ENCODE results near the gene BAHCC1. TPM values are rescaled to one million over a fixed set of nuclear protein-coding genes. Genes with fewer than 3 reads are reported as not detected.

Gene BAHCC1
- total RNA-seq, 1 experiment from 2014 or later = 3.1 TPM

GRCh38 chr17:81461607-81462500, 66.6 kb downstream of the BAHCC1 start:
- no peak overlapping the region for H3K18ac ChIP-seq (ENCODE audit: insufficient read length, low read depth, low read length)
- no peaks in the 10 kb centered on the region for H3K36me3 Mint-ChIP-seq (ENCODE audit: insufficient read depth in 1 of 3, low read depth in 3 of 3)
- TF ChIP-seq CTCF (conservative IDR thresholded peaks at IDR 0.05) = no peak
- no peak overlapping the region for H3K56ac ChIP-seq (ENCODE audit: insufficient read length, low read depth, low read length)
- H3K79me2 ChIP-seq (ENCODE audit: insufficient read depth, low read length) = no peaks in the 10 kb centered on the region
- H3K79me1 ChIP-seq (ENCODE audit: insufficient read depth, low read depth, low read length, poor library complexity, severe bottlenecking) = no peaks in the 10 kb centered on the region
- H3K4me3 Mint-ChIP-seq = no peak overlapping the region; a peak in 1 of 5 replicates
- H3K4me1 Mint-ChIP-seq = peaks cover 3 to 10% of the 10 kb centered on the region in 2 experiments
- H3K4ac ChIP-seq (ENCODE audit: low read depth, low read length) = no peak overlapping the region
- H2BK15ac ChIP-seq (ENCODE audit: low read depth, low read length) = no peak overlapping the region
- no peak overlapping the region for H3K4me2 ChIP-seq (ENCODE audit: insufficient read depth, insufficient read length, low read length)
- no peaks in the 10 kb centered on the region for H3K4me1 ChIP-seq (ENCODE audit: insufficient read depth, low read length)
- no peak overlapping the region for H2BK20ac ChIP-seq (ENCODE audit: low read depth, low read length, poor library complexity, severe bottlenecking)
- H4K20me1 ChIP-seq (ENCODE audit: control insufficient read depth, insufficient read depth, insufficient read length) = no peaks in the 10 kb centered on the region
- no peak overlapping the region for H2BK12ac ChIP-seq (ENCODE audit: insufficient read length, low read depth, low read length)
- H3T11ph ChIP-seq (ENCODE audit: low read length) = no peak overlapping the region
- H3K27me3 Mint-ChIP-seq (ENCODE audit: low read depth) = no peaks in the 10 kb centered on the region
- no peak overlapping the region for H3K23ac ChIP-seq (ENCODE audit: insufficient read length, low read depth, low read length)
- no peak overlapping the region for H2AFZ ChIP-seq (ENCODE audit: low read length)
- H3K14ac ChIP-seq (ENCODE audit: insufficient read depth, low read length) = peak overlapping the region; percentile 26; the same call in 1 of the 2 replicates
- no peak overlapping the region for H4K8ac ChIP-seq (replicated peaks; ENCODE audit: insufficient read length, low read depth, low read length)
- no peak for DNase-seq
- H3K27ac Mint-ChIP-seq = no peak overlapping the region; a peak in 1 of 7 replicates
- no peak overlapping the region for H2BK120ac ChIP-seq (ENCODE audit: low read depth, low read length, poor library complexity, severe bottlenecking)
- no peak overlapping the region for H4K5ac ChIP-seq (ENCODE audit: insufficient read length, low read depth, low read length)
- H4K91ac ChIP-seq (ENCODE audit: insufficient read length, low read depth, low read length) = no peak overlapping the region
- H3K9me3 ChIP-seq (ENCODE audit: control insufficient read depth, low read depth, low read length) = no peaks in the 10 kb centered on the region
- H3K27ac ChIP-seq (ENCODE audit: insufficient read length, low read depth, low read length) = no peak overlapping the region
- H3K23me2 ChIP-seq (ENCODE audit: insufficient read length, low read depth, low read length, poor library complexity, severe bottlenecking) = no peaks in the 10 kb centered on the region
- no peak overlapping the region for H3K9ac ChIP-seq (ENCODE audit: extremely low read depth, insufficient read length, low read length)
- H2BK5ac ChIP-seq (ENCODE audit: insufficient read length, low read length) = no peak overlapping the region
- no CpG with 5 or more reads among the region's 50 CpGs for WGBS (ENCODE audit: extremely low coverage, insufficient read length, low lambda C conversion rate)
- H2AK5ac ChIP-seq (ENCODE audit: insufficient read length, low read length) = no peak overlapping the region
- no peaks in the 10 kb centered on the region for H3K27me3 ChIP-seq (ENCODE audit: insufficient read depth, low read length)
- H3K9me3 Mint-ChIP-seq = no peaks in the 10 kb centered on the region
